Neutrophil (primary cell): Measurements from ENCODE around the gene L3MBTL3.
"Not testable (repeated sequence)": the region's sequence is repeated elsewhere in the genome, so short reads cannot be mapped to it uniquely, and the experiment has no call there.

ENCODE experiments used
- H3K27ac ChIP-seq: fragments of 200-600 bp; sonication (generic); 2 replicates; pipeline ENCODE4 v1.5.1; 2016; ENCODE audit warnings: mild to moderate bottlenecking, moderate library complexity
- H3K27me3 ChIP-seq: fragments of 200-600 bp; sonication (generic); 2 replicates; pipeline ENCODE4 v1.6.0; 2016; ENCODE audit warnings: mild to moderate bottlenecking
- H3K36me3 ChIP-seq: fragments of 200-600 bp; sonication (generic); 2 replicates; pipeline ENCODE4 v1.5.1; 2017
- H3K4me1 ChIP-seq, 2 experiments: fragments of 200-600 bp in 1 of 2; sonication (generic) in 1 of 2; 1 replicate in 1 of 2; 2 replicates in 1 of 2; pipeline versions ENCODE4 v1.5.1 to v1.6.1; 2013 to 2016; ENCODE audit warnings: low read depth in 1 of 2, low read length in 1 of 2, mild to moderate bottlenecking in 1 of 2, moderate library complexity in 1 of 2; ENCODE audit not compliant: control insufficient read depth in 1 of 2, insufficient read depth in 1 of 2
- H3K4me3 ChIP-seq, 2 experiments: fragments of 200-600 bp in 1 of 2; sonication (generic) in 1 of 2; 1 replicate in 1 of 2; 2 replicates in 1 of 2; pipeline ENCODE4 v1.5.1; 2013 to 2016; ENCODE audit warnings: low read depth in 1 of 2, low read length in 1 of 2, mild to moderate bottlenecking in 1 of 2, moderate library complexity in 1 of 2
- H3K9me3 ChIP-seq: fragments of 200-600 bp; sonication (generic); 2 replicates; pipeline ENCODE4 v1.5.1; 2016
- CTCF ChIP-seq: fragments of 200-600 bp; sonication (generic); IDR thresholded peaks from 2 replicates; pipeline ENCODE4 v1.5.1; 2016; ENCODE audit warnings: antibody characterized with exemption

L3MBTL3 gene

DNA sequence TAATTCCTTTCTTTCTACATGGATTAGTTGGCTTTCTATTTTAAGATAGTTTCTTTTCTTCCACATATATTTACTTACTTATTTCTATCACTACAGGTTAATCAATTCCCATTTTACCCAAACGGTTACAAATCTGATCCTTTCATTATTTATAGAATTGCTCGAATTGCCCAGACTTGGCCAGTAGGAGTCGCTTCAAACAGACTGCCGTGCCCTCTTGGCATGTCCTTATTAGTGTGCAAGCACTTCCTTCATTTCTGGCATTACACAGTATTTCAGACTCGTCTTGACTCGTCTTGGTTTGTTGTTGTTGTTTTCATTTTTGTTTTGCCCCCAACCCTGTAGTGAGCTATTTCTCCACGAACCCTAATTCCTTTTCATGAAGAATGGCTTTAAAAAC, 129.8 kb downstream of the L3MBTL3 start:
- Histone ChIP-seq H3K9me3 (no peaks in the 10 kb centered on the region), H3K27me3 (no peaks in the 10 kb centered on the region), H3K4me1 (no peaks in the 10 kb centered on the region), H3K36me3 (no peaks in the 10 kb centered on the region), H3K27ac (no peak overlapping the region), H3K4me3 (no peak overlapping the region)
- no peak for TF ChIP-seq CTCF

- not testable (repeated sequence) for H3K4me3 ChIP-seq, H3K27me3 ChIP-seq, H3K27ac ChIP-seq, H3K36me3 ChIP-seq, H3K9me3 ChIP-seq, H3K4me1 ChIP-seq
These were observed 130.6 kb downstream of the L3MBTL3 start for GRCh38 chr6:130149016-130149415.

GRCh38 chr6:130150906-130151305, 132.5 kb downstream of the L3MBTL3 start:
- H3K36me3 ChIP-seq, result no peaks in the 10 kb centered on the region

GRCh38 chr6:130152908-130153510, 134.6 kb downstream of the L3MBTL3 start:
- Histone ChIP-seq H3K9me3 (no peaks in the 10 kb centered on the region), H3K4me1 (no peaks in the 10 kb centered on the region), H3K36me3 (no peaks in the 10 kb centered on the region), H3K27ac (no peak overlapping the region), H3K4me3 (no peak overlapping the region), H3K27me3 (no peaks in the 10 kb centered on the region)
- no peak for TF ChIP-seq CTCF

More at GRCh38 chr6:130150906-130151305, 132.5 kb downstream of the L3MBTL3 start:
- Histone ChIP-seq H3K9me3 (no peaks in the 10 kb centered on the region), H3K4me3 (no peak overlapping the region), H3K27me3 (no peaks in the 10 kb centered on the region), H3K4me1 (no peaks in the 10 kb centered on the region), H3K27ac (no peak overlapping the region)
- TF ChIP-seq CTCF, result no peak

DNA sequence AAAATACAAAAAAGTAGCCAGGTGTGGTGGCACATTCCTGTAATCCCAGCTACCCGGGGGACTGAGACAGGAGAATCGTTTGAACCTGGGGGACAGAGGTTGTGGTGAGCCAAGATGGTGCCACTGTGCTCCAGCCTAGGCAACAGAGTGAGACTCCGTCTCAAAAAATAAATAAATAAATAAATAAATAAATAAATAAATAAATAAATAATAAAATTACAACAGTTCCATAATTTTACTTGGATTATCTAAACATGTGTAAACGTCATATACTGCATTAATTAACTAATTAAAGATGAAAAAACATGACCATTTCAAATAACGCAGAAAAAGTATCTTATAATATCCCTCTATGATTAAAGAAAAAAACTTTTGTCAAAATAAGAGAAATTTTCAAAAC, 138.5 kb downstream of the L3MBTL3 start:
- TF ChIP-seq CTCF, result no peak
- H3K27ac ChIP-seq, result no peak overlapping the region
- H3K36me3 ChIP-seq, result no peaks in the 10 kb centered on the region
- H3K4me1 ChIP-seq, result no peaks in the 10 kb centered on the region
- H3K27me3 ChIP-seq, result no peaks in the 10 kb centered on the region
- no peaks in the 10 kb centered on the region for H3K9me3 ChIP-seq
- no peak overlapping the region for H3K4me3 ChIP-seq

DNA sequence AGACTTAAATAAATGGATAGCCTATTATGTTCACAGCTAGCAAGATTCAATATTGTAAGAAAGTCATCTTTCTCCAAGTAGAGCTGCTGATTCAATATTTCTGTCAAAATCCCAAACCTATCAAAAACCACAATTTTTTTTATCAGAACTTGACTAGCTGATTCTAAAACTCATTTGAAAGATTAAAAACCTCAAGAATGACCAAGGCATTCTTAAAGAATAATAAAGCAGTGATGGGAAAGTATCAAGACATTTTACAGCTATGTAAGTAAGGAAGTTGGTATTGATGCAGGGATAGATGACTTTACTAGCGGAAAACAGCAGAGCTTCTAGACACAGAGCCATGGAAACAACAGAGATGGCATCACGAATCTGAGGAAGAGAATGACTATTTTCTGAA, 139.7 kb downstream of the L3MBTL3 start:
- no peak overlapping the region for H3K27ac ChIP-seq
- TF ChIP-seq CTCF, result no peak
- no peaks in the 10 kb centered on the region for H3K4me1 ChIP-seq
- H3K4me3 ChIP-seq, result no peak overlapping the region
- H3K36me3 ChIP-seq, result no peaks in the 10 kb centered on the region
- H3K27me3 ChIP-seq, result no peaks in the 10 kb centered on the region
- H3K9me3 ChIP-seq, result no peaks in the 10 kb centered on the region
